NAMALWA (cell line): Measurements from ENCODE around the gene FAM3C.
A peak's percentile ranks its signal among the peaks of the same experiment; 100 is the strongest.

Source experiments
- DNase-seq: peaks from one replicate; pipeline ENCODE4 v3.0.0-alpha.2; 2015; ENCODE audit warnings: low spot score

Gene FAM3C

GRCh38 chr7:121410829-121411596, 14.9 kb upstream of the FAM3C start:
- no peak for DNase-seq

DNA sequence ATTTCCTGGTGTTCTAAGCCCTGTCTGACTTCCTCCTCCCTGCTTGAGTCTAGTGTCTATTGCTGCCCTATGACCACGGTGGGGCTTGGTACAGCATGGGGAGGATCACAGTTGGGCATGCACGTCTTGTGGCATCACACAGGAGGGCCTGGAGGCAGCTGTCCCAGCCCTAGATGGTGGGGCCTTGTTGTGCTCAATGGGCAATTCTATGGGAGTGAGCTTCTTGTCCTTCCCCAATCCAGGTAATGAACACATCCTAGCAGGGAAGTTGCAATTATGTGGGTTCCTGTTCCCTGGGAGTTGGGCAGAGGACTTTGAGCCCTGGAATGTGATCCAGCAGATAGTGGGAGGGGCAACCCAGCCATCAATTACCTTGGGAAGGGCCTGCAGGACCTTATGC, 10.8 kb upstream of the FAM3C start:
- no peak for DNase-seq

DNA sequence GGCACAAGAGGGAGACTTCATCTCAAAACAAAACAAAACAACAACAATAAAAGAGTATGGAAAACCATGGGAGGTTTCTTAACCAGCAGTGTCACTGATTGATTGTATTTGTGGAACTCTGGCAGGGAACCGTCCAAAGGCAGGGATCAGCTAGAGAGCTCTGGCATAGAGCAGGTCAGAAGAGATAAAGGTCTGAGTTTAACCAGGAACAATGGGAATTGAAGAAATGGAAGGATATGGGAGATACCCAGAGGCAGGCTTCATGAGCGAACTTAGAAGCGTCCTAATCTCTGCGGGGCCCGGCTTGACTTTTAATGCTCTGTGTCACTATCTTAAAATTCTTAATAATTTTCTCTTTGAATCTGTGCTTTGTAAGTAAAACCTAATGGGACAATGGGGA, 10.4 kb upstream of the FAM3C start:
- DNase-seq, result no peak

DNA sequence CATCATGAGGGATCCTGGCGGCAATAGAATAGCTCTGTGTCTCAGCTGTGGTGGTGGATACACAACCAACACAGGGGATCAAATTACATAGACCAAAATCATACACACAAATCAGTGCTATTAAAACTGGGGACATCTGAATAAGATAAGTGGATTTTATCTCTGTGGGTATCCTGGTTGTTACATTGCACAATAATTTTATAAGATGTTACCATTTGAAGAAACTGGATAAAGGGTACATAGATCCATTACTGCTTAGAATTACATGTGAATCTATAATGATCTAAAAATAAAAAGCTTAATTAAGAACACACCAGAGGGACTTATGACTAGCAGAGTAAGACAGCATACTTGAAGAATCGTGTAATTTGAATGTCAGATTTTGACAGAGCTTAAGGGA, 8.2 kb upstream of the FAM3C start:
- no peak for DNase-seq

- DNase-seq, result no peak
Observed at GRCh38 chr7:121402701-121403100, 6.6 kb upstream of the FAM3C start.

GRCh38 chr7:121401896-121402295, 5.8 kb upstream of the FAM3C start:
- no peak for DNase-seq

DNA sequence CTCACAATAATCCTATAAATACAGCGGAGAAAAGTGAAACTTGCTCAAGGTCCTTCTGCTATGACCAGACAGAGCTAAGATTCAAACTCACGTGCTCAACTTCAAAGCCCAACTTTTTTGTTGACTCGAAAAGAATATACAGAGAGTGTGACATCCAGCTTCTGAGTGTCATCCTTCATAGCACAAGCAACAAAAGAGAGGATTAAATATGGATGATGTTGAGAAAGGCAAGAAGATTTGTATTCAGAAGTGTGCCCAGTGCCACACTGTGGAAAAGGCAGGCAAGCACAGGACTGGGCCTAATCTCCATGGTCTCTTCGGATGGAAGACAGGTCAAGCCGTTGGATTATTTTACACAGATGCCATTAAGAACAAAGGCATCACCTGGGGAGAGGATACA, 2.1 kb upstream of the FAM3C start:
- DNase-seq, result peak; percentile 49

- DNase-seq, result no peak
Observed at GRCh38 chr7:121397822-121398221, 1.7 kb upstream of the FAM3C start.

GRCh38 chr7:121397361-121397760, 1.3 kb upstream of the FAM3C start:
- peak; percentile 25 for DNase-seq

DNA sequence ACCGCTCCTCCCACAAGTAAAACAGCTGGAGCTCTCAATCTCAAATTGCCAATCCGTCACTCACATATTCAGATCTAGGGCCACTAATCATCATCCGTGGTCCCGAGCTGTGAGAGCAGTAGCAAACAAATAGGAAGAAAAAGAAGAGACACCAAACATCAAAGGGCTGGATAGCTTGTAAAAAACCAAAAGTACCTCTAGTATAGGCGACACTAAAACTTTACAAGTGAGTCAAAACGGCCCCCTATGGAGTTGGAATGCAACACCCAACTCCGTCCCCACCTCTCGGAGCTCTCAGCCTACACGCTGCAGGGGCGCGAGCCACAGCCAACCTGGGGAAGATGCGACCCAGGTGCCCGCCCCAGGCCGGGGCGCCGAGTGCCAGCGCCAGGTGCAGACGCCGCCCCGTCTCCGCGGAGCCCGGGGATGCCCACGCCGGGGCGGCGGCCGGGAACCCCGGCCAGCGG, 581 bp downstream of the FAM3C start:
- DNase-seq, result peak; percentile 80

GRCh38 chr7:121394709-121395140, 1.4 kb downstream of the FAM3C start:
- DNase-seq, result peak; percentile 39

DNA sequence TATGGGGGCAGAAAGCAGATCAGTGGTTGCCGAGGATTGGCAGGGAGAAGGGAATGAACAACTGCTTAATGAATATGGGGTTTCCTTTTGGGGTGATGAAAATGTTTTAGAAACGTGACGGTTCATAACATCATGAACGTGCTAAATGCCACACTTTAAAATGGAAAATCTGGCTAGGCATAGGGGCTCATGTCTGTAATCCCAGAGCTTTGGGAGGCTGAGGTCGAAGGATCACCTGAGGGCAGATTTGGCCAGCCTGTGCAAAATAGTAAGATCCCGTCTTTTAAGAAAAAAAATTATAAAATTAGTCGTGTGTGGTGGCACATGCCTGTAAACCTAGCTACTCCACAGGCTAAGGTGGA, 3.1 kb downstream of the FAM3C start:
- no peak for DNase-seq

- DNase-seq, result no peak
Observed at GRCh38 chr7:121392277-121393004, 3.7 kb downstream of the FAM3C start.

DNA sequence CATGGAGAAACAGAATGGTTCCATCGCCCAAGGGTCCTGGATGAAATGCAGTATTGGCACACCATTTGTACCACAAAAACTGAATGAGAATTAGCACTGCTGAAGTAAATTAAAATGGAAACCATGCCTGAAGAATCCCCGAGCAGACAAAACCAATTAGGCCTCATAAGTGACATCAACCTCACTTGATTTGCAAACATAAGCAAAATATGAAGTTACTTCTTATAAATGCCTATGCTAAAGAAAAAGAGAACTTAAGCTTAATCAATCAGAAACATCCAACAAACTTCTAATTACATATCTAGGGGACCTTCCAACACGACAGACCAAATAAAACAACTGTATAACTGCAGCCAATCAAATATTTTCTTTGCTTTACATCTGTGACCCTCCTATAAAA, 4.4 kb downstream of the FAM3C start:
- peak; percentile 20 for DNase-seq

DNA sequence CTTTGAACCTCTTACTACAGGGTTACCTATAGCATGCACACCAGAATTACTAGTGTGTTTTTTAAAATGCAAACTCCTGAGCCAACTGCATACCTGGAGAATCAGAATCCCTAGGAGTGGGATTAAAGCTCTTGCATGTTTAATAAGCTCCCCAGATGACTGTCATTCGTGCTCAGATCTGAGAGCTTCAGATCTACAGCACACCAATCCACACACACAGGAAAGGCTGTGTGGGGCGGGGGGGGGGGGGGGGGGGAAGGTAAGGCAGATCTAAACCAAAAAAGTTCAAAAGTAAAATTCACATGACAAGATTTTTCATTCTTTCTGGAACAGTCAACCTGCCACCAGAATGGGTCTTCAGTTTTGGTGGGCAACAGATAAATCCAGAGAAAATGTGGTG, 5.5 kb downstream of the FAM3C start:
- DNase-seq, result peak; percentile 38

- no peak for DNase-seq
Observed at GRCh38 chr7:121390109-121390508, 6.0 kb downstream of the FAM3C start.

- no peak for DNase-seq
Observed at GRCh38 chr7:121388950-121389349, 7.2 kb downstream of the FAM3C start.

GRCh38 chr7:121385800-121386179, 10.3 kb downstream of the FAM3C start:
- DNase-seq, result peak; percentile 97

GRCh38 chr7:121385056-121385799, 10.9 kb downstream of the FAM3C start:
- DNase-seq, result no peak

DNA sequence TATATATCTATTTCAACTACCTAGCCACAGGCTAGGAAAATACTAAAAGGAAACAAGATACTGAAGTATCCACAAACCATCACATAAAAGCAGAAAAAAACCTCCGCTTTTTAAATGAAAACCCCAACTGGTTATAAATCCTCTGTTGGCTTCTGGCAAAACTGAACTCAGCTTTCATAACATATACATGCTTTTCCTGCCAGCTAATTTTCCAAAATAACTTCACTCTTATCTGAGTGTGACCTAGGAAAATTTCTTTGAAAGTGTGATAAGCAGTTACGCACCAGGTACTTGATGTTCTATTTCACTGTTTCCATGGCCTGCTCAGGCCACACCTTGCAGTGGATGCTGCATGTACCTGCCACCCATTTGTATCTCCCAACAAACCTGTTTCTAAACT, 11.8 kb downstream of the FAM3C start:
- peak; percentile 37 for DNase-seq

DNA sequence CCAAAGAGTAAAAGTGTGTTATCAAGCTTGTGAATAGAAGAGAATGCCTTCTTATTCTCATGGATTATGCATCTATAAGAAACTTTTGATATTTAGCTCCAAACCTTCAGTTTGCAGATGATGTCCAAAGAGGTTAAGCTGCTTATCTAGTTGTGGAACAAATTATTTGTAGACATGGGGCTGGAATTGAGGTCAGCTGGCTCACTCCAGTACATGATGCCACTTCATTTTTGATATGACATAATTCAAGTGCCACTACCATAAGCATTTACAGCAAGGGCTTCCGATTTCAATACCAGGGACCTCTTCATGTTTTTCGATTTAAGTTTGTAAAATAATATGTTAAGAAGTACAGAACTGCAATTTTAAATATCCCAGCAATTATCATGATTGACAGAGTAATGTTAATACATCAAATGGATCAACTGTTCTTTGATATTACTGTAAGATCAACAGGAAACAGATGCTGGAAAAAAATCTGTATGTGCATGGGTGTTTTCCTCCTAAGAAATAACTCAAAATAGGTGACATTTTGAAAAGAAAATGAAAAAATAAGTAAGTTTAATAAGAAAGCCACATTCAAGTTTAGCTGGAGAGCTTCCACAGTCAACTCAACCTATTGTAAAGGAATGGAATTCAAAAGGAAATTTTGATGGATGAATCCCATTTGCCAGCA, 12.7 kb downstream of the FAM3C start:
- peak; percentile 48 for DNase-seq

DNA sequence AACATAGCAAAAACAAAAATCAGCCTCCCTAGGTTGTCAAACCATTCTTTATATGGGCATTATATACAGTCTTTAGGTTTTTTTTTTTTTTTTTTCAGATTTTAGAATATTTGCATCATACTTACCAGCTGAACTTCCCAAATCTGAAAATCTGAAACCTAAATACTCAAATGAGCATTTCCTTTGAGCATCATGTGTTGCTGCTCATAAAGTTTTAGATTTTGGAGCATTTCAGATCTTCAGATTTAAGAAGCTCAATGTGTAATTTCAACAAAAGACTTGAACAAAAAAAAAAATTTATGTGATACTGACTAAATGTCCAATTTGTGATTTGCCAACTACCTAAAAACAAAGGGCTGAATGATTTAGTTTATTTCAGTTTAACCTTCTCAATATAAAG, 13.6 kb downstream of the FAM3C start:
- DNase-seq, result peak; percentile 54
